ENCODE measurements around the gene ECT2L. TPM values are rescaled to one million over a fixed set of nuclear protein-coding genes. Genes with fewer than 3 reads are reported as not detected.

The ECT2L gene
- total RNA-seq, 5 donors from 2014 or later (not counting 1 experiment from before 2014, with no cell fraction given) = 0.06 TPM; not detected in 3

- Mint-ChIP-seq H3K27me3 (no peaks in the 10 kb centered on the region), H3K36me3 (peaks cover 28% of the 10 kb centered on the region), H3K27ac (no peak overlapping the region), H3K4me1 (peaks cover 55 to 77% (median 72%) of the 10 kb centered on the region in 3 donors), H3K9me3 (no peaks in the 10 kb centered on the region), H3K4me3 (no peak overlapping the region)
- Histone ChIP-seq H3K27ac (ENCODE audit: low read length) (no peak overlapping the region), H3K9me3 (no peaks in the 10 kb centered on the region), H3K4me1 (ENCODE audit: control insufficient read depth in 1 of 2, extremely low read depth in 1 of 2, insufficient read depth in 2 of 2, low read length in 2 of 2) (peaks cover 4 to 11% of the 10 kb centered on the region in 2 experiments), H3K27me3 (replicated peaks in 1 of 2; ENCODE audit: control insufficient read depth in 2 of 2, extremely low read depth in 1 of 2, insufficient read depth in 2 of 2, low read length in 1 of 2) (no peaks in the 10 kb centered on the region), H3K36me3 (ENCODE audit: control insufficient read depth in 2 of 2, extremely low read depth in 1 of 2, insufficient read depth in 1 of 2, low read length in 1 of 2) (peaks cover 0 to 7% of the 10 kb centered on the region in 2 donors), H3K4me3 (ENCODE audit: control insufficient read depth in 1 of 2, extremely low read depth in 1 of 2, low read length in 1 of 2) (no peak overlapping the region)
- no CpG with 5 or more reads among the region's 1 CpG for WGBS (ENCODE audit: insufficient coverage)
- POLR2A ChIA-PET = no interaction called here
- ATAC-seq (replicated peaks in 1 of 4) (no peak), DNase-seq (no peak)
- CTCF ChIA-PET = no interaction called here
Observed at GRCh38 chr6:138948546-138949179, 152.8 kb downstream of the ECT2L start.

- WGBS (ENCODE audit: insufficient coverage) = no CpG with 5 or more reads among the region's 1 CpG
- Mint-ChIP-seq H3K36me3 (peaks cover 12% of the 10 kb centered on the region), H3K9me3 (no peaks in the 10 kb centered on the region), H3K4me3 (no peak overlapping the region), H3K27ac (no peak overlapping the region), H3K4me1 (peaks cover 76 to 80% (median 78%) of the 10 kb centered on the region in 3 donors), H3K27me3 (no peaks in the 10 kb centered on the region)
- CTCF ChIA-PET = no interaction called here
- no peak overlapping the region for H3K4me3 ChIP-seq (ENCODE audit: control insufficient read depth in 1 of 2, extremely low read depth in 1 of 2, low read length in 1 of 2)
- DNase-seq (no peak), ATAC-seq (replicated peaks in 1 of 4) (no peak)
- H3K36me3 ChIP-seq (ENCODE audit: control insufficient read depth in 2 of 2, extremely low read depth in 1 of 2, insufficient read depth in 1 of 2, low read length in 1 of 2) = no peaks in the 10 kb centered on the region
- H3K27me3 ChIP-seq (replicated peaks in 1 of 2; ENCODE audit: control insufficient read depth in 2 of 2, extremely low read depth in 1 of 2, insufficient read depth in 2 of 2, low read length in 1 of 2) = no peaks in the 10 kb centered on the region
- H3K9me3 ChIP-seq = no peaks in the 10 kb centered on the region
- peaks cover 3 to 8% of the 10 kb centered on the region in 2 experiments for H3K4me1 ChIP-seq (ENCODE audit: control insufficient read depth in 1 of 2, extremely low read depth in 1 of 2, insufficient read depth in 2 of 2, low read length in 2 of 2)
- H3K27ac ChIP-seq (ENCODE audit: low read length) = no peak overlapping the region
- POLR2A ChIA-PET = no interaction called here
Observed at GRCh38 chr6:138953451-138953850, 157.6 kb downstream of the ECT2L start.

Other genes with a start within 250 kb of the ECT2L start
- 10 to 100 TPM; 20.4 to 24.2 (median 23.3) TPM for gene CCDC28A, start 22.3 kb upstream of the ECT2L start, total RNA-seq
- 10 to 100 TPM; 43.6 to 71.3 (median 46.5) TPM for gene REPS1, start 192.2 kb downstream of the ECT2L start, total RNA-seq
- gene ABRACL, start 232.7 kb downstream of the ECT2L start, total RNA-seq = 10 to 100 TPM; 44.2 to 76.3 (median 71.5) TPM